GM18873 (cell line): ENCODE data around the gene PLSCR3.
A peak's percentile ranks its signal among the peaks of the same experiment; 100 is the strongest.

ENCODE experiments used
- ATAC-seq: cut with Tn5 transposase; IDR thresholded peaks from one replicate; pipeline ENCODE4 v1.9.1; 2021; ENCODE audit warnings: mild to moderate bottlenecking, moderate library complexity, moderate number of reproducible peaks; ENCODE audit not compliant: unreplicated experiment, low FRiP score

Gene PLSCR3

GRCh38 chr17:7394452-7395191, at the start of gene PLSCR3:
PLSCR3 (minus strand) TSS chr17:7394525; CDS start chr17:7394110, 415 bp downstream.
- ATAC-seq, result peak; percentile 47

GRCh38 chr17:7443499-7444485, 49.5 kb upstream of the PLSCR3 start:
- no peak for ATAC-seq

- no peak for ATAC-seq
Observed at GRCh38 chr17:7442142-7442541, 47.8 kb upstream of the PLSCR3 start.

GRCh38 chr17:7441266-7441665, 46.9 kb upstream of the PLSCR3 start:
- ATAC-seq, result no peak

GRCh38 chr17:7440834-7441195, 46.5 kb upstream of the PLSCR3 start:
- no peak for ATAC-seq

GRCh38 chr17:7440113-7440833, 45.9 kb upstream of the PLSCR3 start:
- no peak for ATAC-seq

- no peak for ATAC-seq
Observed at GRCh38 chr17:7439462-7440112, 45.3 kb upstream of the PLSCR3 start, which contains the start of gene FGF11. FGF11 (plus strand) TSS chr17:7439512; CDS start chr17:7439621, 109 bp downstream.

GRCh38 chr17:7438656-7439460, 44.5 kb upstream of the PLSCR3 start:
- ATAC-seq, result no peak

GRCh38 chr17:7437950-7438614, 43.8 kb upstream of the PLSCR3 start:
- no peak for ATAC-seq

GRCh38 chr17:7437369-7437863, 43.1 kb upstream of the PLSCR3 start:
- no peak for ATAC-seq

- no peak for ATAC-seq
Observed at GRCh38 chr17:7436556-7437368, 42.4 kb upstream of the PLSCR3 start.

- ATAC-seq, result no peak
Observed at GRCh38 chr17:7435676-7436555, 41.6 kb upstream of the PLSCR3 start.

- no peak for ATAC-seq
Observed at GRCh38 chr17:7432296-7432695, 38.0 kb upstream of the PLSCR3 start.

- no peak for ATAC-seq
Observed at GRCh38 chr17:7431231-7431630, 36.9 kb upstream of the PLSCR3 start.

GRCh38 chr17:7429722-7430121, 35.4 kb upstream of the PLSCR3 start:
- ATAC-seq, result no peak

GRCh38 chr17:7428557-7428956, 34.2 kb upstream of the PLSCR3 start, which contains the start of gene SPEM3:
SPEM3 (plus strand) TSS chr17:7428857; CDS start chr17:7428903, 46 bp downstream.
- no peak for ATAC-seq

- ATAC-seq, result no peak
Observed at GRCh38 chr17:7427549-7427948, 33.2 kb upstream of the PLSCR3 start.
